NOMO-1 treated with dmso at 0.1 percent for 144 hours (cell line): Measurements from ENCODE around the gene RBBP7.
"Not testable (repeated sequence)": the region's sequence is repeated elsewhere in the genome, so short reads cannot be mapped to it uniquely, and the experiment has no call there.

Experiments used
- DNase-seq: peaks from one replicate; lab custom pipeline; 2025; ENCODE audit not compliant: unreplicated experiment; lab: John Stamatoyannopoulos, UW

Gene RBBP7

DNA sequence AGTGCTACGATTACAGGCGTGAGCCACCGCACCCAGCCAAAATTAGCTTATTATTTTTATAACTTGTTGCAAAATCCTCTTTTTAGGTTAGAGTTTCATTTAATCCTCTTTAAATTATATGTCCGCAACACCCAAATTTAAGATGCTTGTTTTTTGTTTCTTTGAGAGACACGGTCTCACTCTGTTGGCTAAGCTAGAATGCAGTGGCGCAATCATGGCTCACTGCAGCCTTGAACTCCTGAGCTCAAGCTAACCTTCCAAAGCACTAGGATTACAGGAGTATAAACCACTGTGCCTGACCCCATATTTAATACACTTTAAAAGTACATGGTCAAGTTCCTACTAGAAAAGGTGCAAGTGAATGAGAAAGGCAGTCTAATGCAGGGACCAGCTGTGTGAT lies 2.2 kb downstream of the RBBP7 start:
- no peak for DNase-seq

DNA sequence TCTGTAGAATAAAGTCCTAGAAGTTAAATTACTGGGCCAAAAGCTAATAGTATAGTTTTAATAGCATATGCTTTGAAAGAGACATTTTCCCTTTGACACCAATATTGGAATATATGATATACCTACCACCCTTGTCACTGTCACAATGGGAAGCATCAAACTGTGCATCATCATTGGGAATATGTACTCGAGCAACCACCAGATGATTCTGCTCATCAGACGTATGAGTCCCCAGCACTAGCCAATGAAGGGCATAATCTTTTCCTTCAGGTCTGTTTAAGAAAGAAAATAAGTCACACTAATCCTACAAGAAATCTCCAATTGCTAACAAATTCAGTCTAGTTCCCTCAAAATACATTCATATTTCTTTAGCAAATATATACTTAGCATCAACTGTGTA lies 7.3 kb downstream of the RBBP7 start:
- DNase-seq = no peak

DNA sequence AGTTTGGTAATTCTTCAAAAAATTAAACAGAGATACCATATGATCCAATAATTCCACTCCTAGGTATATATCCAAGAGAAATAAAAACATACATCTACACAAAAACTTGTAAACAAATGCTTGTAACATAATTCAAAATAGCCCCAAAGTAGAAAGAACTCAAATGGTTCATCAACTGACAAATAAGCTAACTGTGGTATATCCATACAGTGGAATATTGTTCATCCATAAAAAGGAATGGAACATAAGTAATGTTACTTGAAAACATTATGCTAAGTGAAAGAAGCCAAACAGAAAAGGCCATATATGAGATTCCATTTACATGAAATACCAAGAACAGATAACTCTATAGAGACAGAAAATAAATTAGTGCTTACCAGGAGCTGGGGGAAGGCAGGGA lies 13.4 kb downstream of the RBBP7 start:
- no peak for DNase-seq

DNA sequence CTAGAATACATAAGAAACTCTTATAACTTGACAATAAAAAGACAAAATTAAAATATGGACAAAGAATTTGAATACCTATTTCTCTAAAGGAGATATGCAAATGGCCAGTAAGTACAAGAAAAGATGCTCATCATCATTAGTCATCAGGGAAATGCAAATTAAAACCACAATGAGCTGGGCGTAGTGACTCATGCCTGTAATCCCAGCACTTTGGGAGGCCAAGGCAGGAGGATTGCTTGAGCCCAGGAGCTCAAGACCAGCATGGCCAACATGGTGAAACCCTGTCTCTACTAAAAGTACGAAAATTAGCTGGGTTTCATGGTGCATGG lies 14.1 kb downstream of the RBBP7 start:
- DNase-seq = not testable (repeated sequence)

DNA sequence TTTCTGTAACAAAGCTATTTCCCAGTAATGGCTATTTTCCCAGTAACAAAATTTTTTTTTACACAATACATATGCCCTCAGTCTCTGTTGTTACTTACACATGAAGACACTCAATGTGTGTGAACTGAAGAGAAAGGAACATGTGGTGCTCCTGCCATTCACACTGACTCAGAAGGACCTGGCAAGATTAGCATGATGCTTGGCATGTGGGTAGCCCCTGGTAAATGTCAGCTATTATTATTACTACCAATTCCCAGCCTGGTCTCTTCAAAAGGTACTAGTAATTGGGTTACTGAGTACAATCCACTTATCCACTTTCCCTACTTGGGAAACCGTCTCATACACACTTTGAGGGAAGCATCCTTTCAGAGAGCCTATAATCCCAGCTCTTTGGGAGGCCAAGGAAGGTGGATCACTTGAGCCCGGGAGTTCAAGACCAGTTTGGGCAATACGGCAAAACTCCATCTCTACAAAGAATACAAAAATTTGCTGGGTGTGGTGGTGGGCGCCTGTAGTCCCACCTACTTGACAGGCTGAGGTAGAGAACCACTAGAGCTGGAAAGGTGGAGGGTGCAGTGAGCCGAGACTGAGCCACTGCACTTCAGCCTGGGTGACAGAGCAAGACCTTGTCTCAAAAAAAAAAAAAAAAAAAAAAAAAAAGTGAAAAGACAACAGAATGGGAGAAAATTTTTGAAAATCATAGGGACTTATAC lies 14.6 kb downstream of the RBBP7 start:
- DNase-seq = no peak

DNA sequence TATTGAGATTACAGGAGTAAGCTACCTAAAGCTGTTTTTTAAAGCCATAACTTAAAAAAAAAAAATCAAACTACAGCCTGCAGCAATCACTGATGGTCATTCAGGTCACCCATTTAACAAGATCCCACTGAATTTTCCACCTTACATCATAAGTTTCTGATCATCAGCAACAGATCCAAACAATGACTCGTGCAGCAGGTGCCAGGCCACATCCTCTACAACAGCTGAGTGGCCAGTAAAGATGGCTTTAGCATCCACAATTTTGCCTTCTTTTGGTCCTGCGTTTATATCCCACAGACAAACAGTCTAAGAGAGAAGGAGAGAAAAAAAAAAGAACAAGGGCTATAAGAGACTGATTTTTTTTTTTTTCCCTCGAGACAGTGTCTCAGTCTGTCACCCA lies 16.6 kb downstream of the RBBP7 start:
- no peak for DNase-seq

DNA sequence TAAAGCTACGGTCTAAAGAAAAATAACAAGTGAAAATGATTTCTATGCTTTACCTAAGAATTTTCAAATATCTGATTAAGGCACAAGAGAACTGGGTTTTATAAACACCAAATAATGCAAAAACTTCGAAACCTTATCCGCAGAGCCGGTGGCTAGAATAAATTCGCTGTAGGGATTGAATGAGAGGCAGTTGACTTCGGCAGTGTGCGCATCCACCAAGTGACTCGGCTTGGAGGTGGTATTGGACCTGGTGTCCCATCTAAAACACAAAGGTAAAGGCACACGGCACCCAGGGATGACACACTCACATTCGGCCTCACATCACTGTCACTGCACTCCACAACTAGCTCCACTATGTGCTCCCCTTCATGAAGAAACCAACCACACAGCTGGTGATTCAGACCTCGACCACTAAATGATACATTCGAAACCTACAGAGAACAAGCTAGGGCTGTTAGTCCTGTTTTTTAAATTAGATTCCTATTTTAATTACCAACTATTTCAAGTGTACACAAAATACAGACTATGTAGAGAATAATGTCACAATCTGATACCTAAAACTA lies 17.5 kb downstream of the RBBP7 start:
- DNase-seq = no peak

DNA sequence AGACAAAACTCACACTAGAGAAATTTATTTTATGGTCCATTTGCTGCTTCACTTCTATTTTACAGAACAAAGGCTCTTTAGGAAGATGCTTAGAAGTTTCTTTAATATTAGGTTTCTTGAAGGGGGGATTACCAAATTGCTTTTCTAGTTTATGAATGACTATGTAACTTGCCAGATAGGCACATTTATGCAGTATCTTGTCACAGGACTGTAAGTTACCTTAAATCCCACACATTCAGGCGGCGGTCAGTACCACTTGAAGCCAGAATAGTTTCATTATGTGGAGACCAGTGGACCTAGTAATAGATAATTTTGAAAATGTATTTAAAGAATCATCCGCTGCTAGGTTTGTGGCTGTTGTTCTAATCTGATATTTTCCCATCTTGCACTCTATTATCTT lies 18.3 kb downstream of the RBBP7 start:
- no peak for DNase-seq

DNA sequence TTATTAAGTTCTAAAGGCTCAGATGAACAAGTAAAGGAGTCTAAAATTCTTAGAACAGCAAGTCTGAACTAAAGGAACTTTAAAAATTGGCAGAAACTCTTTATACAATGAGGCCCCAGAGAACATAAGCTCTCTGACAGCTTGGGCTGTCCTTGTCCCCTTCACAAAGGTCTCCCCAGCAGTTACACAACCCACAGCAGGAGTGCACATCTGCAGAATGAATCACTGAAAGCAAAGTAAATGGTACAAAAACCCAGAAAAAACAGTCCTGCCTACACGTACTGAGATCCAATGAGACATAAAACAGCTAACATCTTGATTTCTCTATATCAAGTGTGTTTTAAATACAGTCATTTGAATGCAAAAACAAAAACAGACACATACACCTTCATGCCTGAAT lies 18.7 kb downstream of the RBBP7 start:
- no peak for DNase-seq

DNA sequence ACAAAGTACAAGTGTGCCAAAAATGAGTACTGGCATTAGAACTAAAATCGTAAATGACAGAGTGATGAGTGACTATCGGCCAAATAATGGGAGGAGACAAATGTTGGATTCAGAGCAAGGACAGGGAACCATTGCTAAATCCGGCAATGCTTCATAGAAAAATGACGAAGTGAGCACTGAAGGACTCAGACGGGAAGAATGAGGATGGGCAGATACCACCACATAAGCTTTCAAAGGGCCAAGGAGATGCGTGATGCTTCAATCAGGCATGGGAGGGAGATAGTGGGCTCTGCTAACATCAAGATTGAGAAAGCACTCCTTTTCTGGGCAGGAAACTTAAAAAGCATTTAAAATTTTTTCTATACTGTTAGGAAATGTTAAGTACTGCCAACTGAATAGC lies 21.6 kb downstream of the RBBP7 start:
- no peak for DNase-seq

DNA sequence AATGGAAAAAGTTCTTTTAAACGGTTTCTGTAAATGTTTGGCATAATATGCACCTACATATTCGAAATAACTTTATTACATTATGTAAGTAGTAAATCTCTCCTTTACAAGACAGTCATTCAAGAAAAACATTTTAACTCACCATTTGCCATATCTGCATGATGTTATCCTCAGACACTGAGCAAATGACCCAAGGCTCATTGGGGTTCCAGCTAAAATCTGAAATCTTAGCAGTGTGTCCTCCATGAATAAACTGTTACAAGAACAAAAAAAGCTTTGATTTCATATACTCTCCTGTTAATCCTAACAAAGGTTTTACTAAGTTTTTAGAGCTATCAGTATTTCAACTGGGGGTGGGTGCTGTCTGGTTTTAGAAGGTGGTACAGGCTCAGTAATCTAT lies 24.5 kb downstream of the RBBP7 start:
- no peak for DNase-seq

DNA sequence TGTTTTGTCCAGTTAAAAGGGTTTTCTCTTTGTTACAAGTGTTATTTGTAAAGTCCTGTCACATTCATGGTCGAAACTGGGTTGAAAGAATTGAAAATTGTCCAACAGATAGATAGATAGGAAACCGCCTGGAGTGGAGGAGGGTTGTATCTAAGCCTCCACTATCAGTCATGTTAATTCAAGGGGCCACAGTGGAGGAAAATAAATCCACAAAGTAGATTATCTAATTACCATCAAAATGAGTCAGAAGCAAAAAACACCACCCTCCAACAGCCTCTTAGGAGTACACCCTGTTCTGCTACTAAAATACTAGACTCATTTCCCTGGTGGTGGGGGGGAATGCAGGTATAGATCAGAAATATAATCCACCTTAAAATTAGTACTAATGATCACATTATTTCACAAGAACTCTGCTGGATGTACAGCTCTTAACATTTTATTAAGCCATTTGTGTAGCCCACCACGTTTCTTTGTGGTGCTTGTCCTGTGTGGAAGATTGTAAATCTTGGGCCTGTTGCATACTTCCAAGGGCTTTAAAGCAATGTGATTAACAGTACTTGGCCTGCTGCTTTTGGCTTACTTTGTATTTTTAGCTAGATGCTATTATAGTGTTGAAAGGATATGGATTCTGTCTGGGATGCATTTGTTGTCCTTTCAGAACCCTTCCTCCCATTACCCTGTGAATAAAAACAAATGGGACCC lies 26.8 kb downstream of the RBBP7 start:
- no peak for DNase-seq

DNA sequence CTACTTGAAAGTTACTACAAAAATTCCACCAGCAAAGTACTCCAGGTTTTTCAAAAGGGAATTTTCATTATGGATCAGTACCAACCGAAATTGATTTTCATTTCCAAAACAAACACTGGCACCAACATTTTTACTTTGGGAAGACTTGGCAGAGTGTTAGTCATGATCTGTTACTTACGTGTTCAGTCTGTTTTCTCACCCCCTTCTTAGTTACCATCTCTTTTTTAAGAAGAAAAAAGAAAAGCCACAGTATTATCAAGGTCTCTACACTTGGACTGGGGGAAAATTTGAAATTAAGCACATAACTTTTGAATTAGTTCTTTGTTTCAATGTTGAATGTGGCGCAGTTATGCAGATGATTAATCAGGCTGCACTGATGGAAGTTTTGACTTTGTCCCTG lies 27.5 kb downstream of the RBBP7 start:
- DNase-seq = no peak

DNA sequence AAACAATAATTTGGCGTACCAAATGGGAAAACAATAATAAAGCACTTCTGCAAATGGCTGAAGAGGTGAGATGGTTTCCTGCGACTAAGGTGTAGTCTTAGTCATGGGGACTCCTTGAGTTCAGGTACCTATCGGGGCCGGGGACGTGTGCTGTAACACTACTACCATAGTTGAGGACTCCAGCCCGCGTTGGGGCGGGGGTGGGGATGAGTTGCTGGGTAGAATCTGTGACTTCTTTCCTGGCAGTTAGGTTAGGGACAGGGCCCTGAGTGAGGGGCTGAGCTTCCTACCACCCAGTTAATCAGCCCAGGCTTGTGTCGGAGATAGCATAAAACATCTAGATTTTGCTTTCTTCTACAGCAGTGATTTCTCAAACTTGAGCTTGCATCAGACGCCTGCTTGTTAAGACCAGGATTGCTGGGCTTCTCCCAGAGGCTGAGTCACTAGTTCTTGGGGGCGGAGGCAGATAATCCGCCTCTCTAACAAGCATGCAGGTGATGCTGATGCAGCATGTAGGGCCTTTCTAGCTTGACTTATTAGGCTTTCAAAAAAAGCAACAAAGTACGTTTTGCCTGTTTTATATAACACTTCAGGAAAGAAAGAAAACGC lies 30.2 kb downstream of the RBBP7 start:
- no peak for DNase-seq

DNA sequence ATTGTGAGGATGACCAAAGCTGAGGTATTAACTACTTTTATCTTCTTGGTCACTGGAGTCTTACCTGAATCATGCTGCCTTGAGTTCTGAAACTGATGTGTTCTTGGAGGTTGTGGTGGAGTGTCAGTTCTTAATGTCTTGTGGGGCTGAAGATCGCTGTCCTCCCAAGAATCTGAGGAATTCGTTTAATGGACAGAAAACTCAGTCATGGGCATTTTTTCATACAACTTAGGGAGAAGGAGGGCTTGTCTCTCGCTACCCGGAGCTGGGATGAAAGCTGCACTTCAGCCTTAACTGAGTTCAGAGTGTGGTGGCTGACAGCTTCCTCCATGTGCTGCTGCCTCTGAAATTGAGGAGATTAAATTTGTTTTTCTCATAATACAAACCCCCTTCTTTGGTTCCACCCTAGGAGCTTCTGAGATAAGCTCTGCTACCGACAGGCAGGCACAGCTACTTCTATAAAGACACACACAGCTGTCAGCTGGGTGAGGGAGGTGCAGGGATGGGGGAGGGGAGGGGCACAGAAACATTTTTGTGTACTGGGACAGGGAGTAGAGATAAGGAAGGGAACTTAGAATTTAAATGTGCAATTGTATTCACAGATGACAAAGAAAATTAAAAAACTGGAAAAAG lies 30.8 kb downstream of the RBBP7 start:
- no peak for DNase-seq

DNA sequence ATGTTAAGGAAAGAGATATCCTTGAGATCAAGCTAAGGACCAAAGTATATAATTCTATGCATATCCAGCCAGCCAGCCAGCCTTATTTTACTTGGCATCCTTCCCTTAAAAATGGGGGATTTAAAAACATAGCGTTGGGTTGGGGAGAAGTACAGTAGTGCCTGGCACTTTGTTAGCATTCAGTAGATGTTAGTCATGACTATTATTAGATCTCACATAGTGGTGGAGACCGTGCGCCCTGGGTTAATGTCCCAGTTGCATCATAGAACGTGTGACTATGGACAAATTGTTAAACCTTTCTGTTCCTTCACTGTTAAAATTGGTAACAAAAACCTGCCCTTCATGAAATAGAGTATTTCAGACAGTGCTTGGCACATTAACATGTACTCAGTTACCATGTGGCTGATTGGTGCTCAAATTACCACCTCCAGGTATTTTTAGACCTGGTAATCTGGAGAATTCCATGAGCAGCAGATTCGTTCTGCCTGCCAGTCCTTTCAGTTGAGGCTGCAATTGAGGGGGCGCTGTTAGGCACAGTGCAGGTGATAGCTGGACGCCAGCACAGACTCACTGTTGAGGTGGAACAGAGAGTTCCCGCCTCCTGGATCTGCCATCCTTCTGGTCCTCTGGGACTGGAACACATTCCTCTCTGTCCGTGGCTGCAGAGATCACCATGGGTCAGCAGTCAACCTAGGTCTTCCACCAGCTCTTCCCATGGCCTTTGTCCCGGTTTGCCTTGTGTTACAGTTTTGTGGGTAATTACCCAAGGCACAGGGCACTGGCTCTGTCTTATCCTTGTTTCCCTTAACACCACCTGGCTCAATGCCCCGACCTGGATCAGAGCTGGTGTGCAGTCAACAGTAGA lies 31.7 kb downstream of the RBBP7 start:
- DNase-seq = no peak

DNA sequence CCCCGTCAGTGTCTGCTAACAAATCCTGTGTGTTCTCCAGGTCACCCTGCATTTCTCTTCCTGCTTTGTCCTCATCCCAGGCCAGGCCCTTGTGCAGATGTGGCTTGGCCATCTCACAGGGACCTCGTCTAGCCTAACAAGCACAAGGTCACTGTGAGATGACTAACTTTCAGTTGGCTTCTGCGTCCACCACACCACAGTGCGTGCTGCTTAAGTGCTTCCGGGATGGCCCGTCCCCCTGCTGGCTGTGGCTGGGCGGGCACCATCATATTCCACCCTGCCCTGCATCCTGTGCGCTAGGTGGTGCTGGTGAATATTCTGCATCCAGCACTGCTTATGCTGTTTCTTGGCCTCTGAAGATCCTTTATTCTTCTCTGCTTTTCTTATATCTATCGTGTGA lies 33.8 kb downstream of the RBBP7 start:
- no peak for DNase-seq

DNA sequence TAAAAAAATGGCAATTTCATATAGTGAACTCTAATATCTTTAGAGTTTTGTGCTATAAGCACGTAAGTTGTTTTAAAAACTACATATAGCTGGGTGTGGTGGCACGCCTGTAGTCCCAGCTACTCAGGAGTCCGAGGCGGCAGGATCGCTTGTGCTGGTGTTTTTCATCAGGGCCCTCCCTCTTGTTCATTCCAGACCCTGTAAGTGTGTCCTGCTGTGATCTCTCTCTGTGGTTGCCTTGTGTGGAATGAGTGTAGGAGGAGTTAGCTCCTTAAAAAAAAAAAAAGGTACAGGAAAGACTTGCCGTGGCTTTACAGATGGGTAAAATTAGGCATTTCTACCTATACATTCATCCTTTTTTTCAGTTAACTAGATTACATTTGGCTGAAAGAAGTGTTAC lies 35.4 kb downstream of the RBBP7 start:
- no peak for DNase-seq

DNA sequence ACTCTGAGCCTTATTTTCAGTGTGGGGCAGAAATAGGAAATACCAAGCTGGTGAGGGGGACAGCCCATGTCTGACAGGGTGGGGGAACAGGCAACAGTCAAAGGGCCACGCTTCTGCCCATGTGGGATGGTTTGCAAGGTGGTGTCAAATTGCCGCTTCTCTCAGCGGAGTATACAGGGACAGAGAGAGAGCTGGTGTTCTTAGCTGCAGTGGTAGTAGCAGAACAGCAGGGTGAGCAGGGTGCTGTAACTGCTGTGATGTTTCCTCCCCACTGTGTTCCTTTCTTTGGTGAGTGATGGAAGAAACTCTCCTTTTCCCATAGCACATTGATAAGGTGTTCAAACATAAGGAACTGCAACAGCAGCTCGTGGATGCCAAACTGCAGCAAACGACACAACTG lies 37.9 kb downstream of the RBBP7 start:
- no peak for DNase-seq

DNA sequence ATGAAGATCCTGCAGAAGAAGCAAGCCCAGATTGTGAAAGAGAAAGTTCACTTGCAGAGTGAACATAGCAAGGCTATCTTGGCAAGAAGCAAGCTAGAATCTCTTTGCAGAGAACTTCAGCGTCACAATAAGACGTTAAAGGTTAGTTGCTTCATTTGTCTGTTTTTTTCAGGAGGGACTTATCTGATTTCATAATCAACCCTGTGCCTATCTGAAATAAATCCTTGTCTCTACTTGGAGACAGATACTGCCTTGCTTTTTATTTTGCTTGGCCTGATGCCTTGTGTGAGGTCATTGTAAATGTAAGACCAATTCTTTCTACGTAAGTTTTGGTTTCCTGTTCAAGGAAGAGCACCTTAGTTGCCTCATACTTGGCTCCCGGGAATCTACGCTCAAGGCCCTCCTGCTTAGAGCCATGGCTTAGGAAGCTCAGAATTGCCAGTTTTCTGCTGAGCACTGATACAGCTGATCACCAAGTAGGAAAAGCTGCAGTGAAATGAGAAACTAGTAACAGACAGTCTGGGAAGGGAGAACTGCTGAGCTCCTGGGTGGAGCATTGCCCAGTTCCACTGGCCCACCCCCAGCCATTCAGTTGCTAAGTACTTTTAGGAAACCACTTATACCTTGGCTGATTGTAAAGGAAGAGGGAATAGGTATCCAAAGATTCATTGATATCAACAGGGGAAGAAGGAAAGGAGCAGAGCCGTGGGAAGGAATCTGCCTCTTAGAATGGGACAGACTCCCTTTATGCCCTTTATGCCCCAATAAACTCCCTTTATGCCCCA lies 41.8 kb downstream of the RBBP7 start:
- no peak for DNase-seq
